HFFc6 (cell line): ENCODE results near the gene FBXL16. TPM values are rescaled to one million over a fixed set of nuclear protein-coding genes. Genes with fewer than 3 reads are reported as not detected.
A peak's percentile ranks its signal among the peaks of the same experiment; 100 is the strongest.

Experiments used
- DNase-seq: peaks from one replicate; pipeline ENCODE4 v3.0.0-alpha.2; 2018
- H3K27ac Mint-ChIP-seq: 2 replicates; pipeline ENCODE4 v1.8.0; 2020; ENCODE audit warnings: mild to moderate bottlenecking, mixed read lengths
- H3K27me3 Mint-ChIP-seq: 2 replicates; pipeline ENCODE4 v1.8.0; 2021; ENCODE audit warnings: mild to moderate bottlenecking, moderate library complexity, mixed read lengths; ENCODE audit not compliant: insufficient read depth
- H3K36me3 Mint-ChIP-seq: 2 replicates; pipeline ENCODE4 v1.8.0; 2021; ENCODE audit warnings: low read depth, mixed read lengths
- H3K4me1 Mint-ChIP-seq: 2 replicates; pipeline ENCODE4 v1.8.0; 2020; ENCODE audit warnings: low read depth, mixed read lengths
- H3K4me3 Mint-ChIP-seq: 2 replicates; pipeline ENCODE4 v1.8.0; 2020; ENCODE audit warnings: mild to moderate bottlenecking, moderate library complexity, mixed read lengths
- H3K9me3 Mint-ChIP-seq: 2 replicates; pipeline ENCODE4 v1.8.0; 2020; ENCODE audit warnings: mild to moderate bottlenecking, mixed read lengths
- total RNA-seq, 6 experiments: library from RNA; stranded (reverse); fragmentation: NEBNext Ultra II Directional; extraction: Animal tissue kit (Norgen Biotek cat#: 25700); gene quantifications; 2 replicates in 1 of 6; 3 replicates in 5 of 6; pipeline ENCODE4 v1.2.3, GENCODE V29; 2021
- TF ChIP-seq, protein P1 (sequence below): fragments of 200-600 bp; sonication (generic); IDR thresholded peaks from 2 replicates; pipeline ENCODE4 v1.5.0; 2021; ENCODE audit warnings: antibody characterized with exemption, mild to moderate bottlenecking

Gene FBXL16
- total RNA-seq, 6 experiments from 2014 or later = 0.05 TPM; not detected in 5

DNA sequence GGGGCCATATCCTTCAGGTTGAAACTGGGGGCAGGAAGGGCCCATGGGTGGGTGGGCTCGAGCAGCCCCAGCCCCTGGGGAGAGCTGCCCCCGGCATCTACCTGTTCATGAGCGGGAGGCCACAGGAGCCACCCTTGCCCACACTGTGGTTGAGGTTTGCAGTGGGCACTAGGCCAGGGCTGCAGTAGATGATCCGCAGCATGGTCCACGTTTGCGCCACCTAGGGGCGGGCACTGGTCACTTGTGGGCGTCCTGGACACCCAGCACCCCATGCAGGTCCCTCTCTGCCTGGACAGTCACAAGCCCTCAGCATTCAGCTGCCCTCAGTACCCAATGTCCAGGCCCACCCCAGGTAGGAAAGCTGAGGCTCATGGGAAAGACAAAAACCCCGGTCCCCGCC, 19.6 kb downstream of the FBXL16 start:
- peaks cover 22% of the 10 kb centered on the region for H3K4me1 Mint-ChIP-seq
- H3K4me3 Mint-ChIP-seq = no peak overlapping the region
- H3K27me3 Mint-ChIP-seq = peaks cover 6% of the 10 kb centered on the region
- DNase-seq = peak; percentile 37
- H3K9me3 Mint-ChIP-seq = no peaks in the 10 kb centered on the region
- TF ChIP-seq, protein P1, sequence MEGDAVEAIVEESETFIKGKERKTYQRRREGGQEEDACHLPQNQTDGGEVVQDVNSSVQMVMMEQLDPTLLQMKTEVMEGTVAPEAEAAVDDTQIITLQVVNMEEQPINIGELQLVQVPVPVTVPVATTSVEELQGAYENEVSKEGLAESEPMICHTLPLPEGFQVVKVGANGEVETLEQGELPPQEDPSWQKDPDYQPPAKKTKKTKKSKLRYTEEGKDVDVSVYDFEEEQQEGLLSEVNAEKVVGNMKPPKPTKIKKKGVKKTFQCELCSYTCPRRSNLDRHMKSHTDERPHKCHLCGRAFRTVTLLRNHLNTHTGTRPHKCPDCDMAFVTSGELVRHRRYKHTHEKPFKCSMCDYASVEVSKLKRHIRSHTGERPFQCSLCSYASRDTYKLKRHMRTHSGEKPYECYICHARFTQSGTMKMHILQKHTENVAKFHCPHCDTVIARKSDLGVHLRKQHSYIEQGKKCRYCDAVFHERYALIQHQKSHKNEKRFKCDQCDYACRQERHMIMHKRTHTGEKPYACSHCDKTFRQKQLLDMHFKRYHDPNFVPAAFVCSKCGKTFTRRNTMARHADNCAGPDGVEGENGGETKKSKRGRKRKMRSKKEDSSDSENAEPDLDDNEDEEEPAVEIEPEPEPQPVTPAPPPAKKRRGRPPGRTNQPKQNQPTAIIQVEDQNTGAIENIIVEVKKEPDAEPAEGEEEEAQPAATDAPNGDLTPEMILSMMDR = peak; percentile 72
- H3K36me3 Mint-ChIP-seq = peaks cover 20% of the 10 kb centered on the region
- no peak overlapping the region for H3K27ac Mint-ChIP-seq

DNA sequence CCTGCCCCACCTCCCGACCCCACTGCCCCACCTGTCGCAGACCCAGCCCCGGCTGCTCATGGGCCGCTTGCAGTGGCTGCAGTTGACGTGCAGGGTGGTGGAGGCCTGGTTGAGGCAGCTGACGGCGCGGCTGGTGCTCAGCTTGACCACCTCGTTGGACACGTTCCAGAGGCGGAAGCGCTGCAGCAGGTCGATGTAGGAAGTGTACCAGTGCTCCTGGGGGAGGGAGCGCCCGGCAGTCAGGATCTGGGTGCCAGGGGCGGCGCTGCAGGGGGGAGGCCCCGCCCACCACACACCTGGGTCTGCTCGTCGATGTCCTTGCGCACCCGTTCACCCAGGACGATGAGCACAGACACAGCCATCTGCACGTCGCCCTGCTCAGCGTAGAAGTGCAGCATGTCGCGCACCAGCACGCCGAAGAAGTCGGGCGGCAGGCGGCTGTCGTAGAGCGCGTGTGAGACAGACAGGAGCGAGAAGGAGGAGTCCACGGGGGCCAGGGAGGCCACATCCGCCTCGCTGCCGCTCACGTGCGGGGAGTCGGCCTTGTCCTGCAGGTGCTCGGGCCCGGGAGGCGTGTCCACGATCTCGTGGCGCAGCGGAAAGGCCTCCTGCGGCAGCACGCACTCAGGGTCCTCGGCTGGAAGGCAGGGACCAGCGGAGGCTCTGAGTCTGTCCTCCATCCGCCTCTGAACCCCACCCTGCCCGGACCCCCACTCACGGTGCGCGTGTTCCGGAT, 20.5 kb downstream of the FBXL16 start:
- Mint-ChIP-seq H3K27ac (no peak overlapping the region), H3K9me3 (no peaks in the 10 kb centered on the region), H3K4me3 (no peak overlapping the region), H3K4me1 (peaks cover 20% of the 10 kb centered on the region), H3K27me3 (peaks cover 6% of the 10 kb centered on the region), H3K36me3 (peaks cover 20% of the 10 kb centered on the region)
- DNase-seq = no peak
- TF ChIP-seq, protein P1 = no peak

DNA sequence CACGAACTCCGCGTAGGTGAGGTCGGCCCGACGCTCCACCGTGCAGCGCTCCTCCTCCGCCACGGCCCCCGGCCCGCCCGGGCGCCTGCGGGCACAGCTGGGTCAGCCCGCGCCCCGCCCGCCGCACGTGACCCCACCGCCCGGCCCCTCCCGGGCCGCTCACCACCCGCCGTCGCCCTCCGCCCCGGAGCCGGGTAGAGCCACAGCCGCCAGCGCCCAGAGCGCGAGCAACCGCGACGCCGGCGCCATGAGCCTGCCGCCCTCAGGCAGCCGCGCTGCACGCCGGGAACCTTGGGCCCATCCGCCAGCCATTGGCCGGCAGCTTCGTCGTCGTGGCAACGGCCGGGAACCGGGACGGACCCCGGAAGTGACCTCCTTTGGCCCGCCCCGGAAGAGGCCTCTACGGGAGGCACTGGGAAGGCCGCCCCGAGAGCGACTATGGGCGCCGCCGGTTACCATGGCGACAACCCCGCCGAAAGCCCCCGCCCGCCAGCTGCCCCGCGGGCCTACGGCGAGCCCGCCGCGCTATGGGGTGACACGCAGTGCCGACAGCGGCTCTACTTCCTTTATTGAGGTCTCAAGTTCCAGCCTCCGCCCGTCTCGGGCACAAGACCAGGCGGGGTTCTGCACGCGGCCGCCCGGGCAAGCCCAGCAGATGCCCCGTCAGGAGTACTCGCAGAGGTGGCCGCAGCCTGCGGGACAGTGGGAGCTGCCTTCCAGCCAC, 21.4 kb downstream of the FBXL16 start, which contains the start of gene JMJD8:
Gene JMJD8 (minus strand): TSS at position 264 of the 724 bp plus-strand sequence. CDS start 15 bp downstream, at position 249.
- TF ChIP-seq, protein P1 = no peak
- Mint-ChIP-seq H3K36me3 (peaks cover 20% of the 10 kb centered on the region), H3K27me3 (peaks cover 5% of the 10 kb centered on the region), H3K4me3 (no peak within 1 kb of the TSS), H3K4me1 (peaks cover 16% of the 10 kb centered on the region), H3K27ac (no peak within 1 kb of the TSS), H3K9me3 (no peaks in the 10 kb centered on the region)
- DNase-seq = peak; percentile 44

DNA sequence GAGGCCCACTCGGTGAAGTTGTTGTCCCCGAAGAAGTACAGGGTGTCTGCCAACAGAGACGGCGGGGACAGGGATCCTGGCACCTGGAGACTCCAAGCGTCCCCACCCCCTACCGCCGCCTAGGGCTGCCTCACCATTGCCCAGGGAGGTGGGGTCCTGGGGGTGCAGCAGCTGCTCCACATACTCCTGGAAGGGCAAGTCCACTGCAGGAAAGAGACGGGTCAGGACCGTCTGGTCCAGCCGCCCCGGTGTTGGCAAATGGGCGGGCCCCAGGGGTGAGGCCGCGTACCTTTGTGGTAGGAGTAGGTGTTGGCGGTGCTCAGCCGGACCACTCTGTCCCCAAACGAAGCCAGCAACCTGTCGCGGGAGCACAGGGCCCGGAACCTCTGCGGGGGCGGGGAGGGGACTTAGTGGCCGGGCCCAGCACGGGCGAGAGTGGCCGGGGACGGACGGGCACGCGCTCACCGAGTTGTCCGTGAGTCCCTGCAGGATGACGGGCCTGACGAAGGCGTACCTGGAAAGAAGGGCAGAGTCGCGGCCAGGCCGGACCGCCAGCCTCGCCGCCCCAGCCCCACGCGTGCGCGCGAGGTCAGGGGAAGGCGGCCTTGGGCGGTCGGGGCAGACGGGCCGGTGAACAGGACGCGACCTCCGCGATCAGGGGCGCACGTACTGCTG, 22.1 kb downstream of the FBXL16 start:
- Mint-ChIP-seq H3K4me3 (no peak overlapping the region), H3K4me1 (peaks cover 14% of the 10 kb centered on the region), H3K36me3 (peaks cover 20% of the 10 kb centered on the region), H3K9me3 (no peaks in the 10 kb centered on the region), H3K27ac (no peak overlapping the region), H3K27me3 (peaks cover 5% of the 10 kb centered on the region; the same call in 1 of the 2 replicates)
- no peak for DNase-seq
- TF ChIP-seq, protein P1 = no peak

DNA sequence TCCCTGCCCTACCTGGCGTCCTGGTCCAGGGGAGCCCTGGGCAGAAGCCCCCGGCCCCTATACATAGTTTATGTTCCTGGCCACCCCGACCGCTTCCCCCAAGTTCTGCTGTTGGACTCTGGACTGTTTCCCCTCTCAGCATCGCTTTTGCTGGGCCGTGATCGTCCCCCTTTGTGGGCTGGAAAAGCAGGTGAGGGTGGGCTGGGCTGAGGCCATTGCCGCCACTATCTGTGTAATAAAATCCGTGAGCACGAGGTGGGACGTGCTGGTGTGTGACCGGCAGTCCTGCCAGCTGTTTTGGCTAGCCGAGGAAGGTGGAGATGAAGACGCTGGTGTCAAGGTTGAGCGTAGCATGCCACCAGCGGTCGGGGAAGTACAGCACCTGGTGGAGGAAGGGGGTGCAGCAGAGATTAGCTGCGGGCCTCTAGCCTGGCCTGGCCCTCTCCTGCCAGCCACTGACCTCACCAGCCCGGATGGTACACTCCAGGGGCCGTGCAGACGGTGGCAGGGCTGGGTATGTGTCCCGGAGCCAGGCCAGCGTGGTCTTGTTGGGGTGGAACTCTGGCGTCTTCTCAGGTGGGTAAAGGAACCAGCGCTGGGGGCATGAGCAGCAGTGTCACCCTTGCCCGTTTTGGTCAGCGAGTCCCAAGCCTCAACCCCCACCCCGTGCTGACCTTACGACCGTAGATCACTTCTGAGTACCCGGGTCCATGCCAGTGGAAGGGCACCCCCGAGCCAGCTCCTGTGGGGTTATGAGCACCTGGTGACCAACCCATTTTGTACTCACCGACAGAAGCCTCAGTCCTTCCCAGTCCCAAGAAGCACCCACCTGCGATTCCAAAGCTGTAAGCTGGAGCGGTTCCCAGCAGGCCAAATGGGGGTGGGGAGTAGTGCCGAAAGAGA, 22.9 kb downstream of the FBXL16 start:
- H3K27me3 Mint-ChIP-seq = peaks cover 5% of the 10 kb centered on the region; the same call in 1 of the 2 replicates
- H3K36me3 Mint-ChIP-seq = peaks cover 20% of the 10 kb centered on the region
- TF ChIP-seq, protein P1 = 0 out of 2 replicates have a peak, but pooled peaks have one; percentile 0
- H3K4me3 Mint-ChIP-seq = peak overlapping the region; percentile 90; the same call in 1 of the 2 replicates
- DNase-seq = no peak
- H3K27ac Mint-ChIP-seq = no peak overlapping the region
- H3K4me1 Mint-ChIP-seq = peaks cover 14% of the 10 kb centered on the region
- H3K9me3 Mint-ChIP-seq = no peaks in the 10 kb centered on the region
